ENCODE data around the gene CCDC51.
"Not testable (repeated sequence)": the region's sequence is repeated elsewhere in the genome, so short reads cannot be mapped to it uniquely, and the experiment has no call there.

The CCDC51 gene

GRCh38 chr3:48439820-48440589 lies at the start of gene CCDC51, which contains the start of gene TMA7:
Gene CCDC51 (minus strand): TSS chr3:48440119. CDS start chr3:48435128, 4,991 bp downstream.
Gene TMA7 (plus strand): TSS chr3:48440257. CDS start chr3:48440297, 40 bp downstream.
- no peaks in the 10 kb centered on the region for H3K27me3 ChIP-seq (ENCODE audit: low read depth, low read length)
- H3K79me2 ChIP-seq (ENCODE audit: low read length), result peaks cover 49% of the 10 kb centered on the region
- no peaks in the 10 kb centered on the region for H3K9me3 ChIP-seq (ENCODE audit: insufficient read depth, low read length)
- peak within 1 kb of the TSS; percentile 61 for H3K27ac ChIP-seq (ENCODE audit: low read length)
- H3K9ac ChIP-seq (ENCODE audit: low read length), result peak within 1 kb of the TSS; percentile 91
- peak within 1 kb of the TSS; percentile 91 for H3K4me3 ChIP-seq (ENCODE audit: low read length)
- peaks cover 17% of the 10 kb centered on the region for H3K36me3 ChIP-seq (replicated peaks; ENCODE audit: low read depth, low read length)
- H2AFZ ChIP-seq (ENCODE audit: low read depth, low read length), result peak within 1 kb of the TSS; percentile 66
- peaks cover 4% of the 10 kb centered on the region; the same call in 1 of the 2 replicates for H4K20me1 ChIP-seq (ENCODE audit: insufficient read depth, low read length)
- peak within 1 kb of the TSS; percentile 70 for H3K4me2 ChIP-seq (ENCODE audit: low read length)
- peaks cover 30% of the 10 kb centered on the region for H3K4me1 ChIP-seq (ENCODE audit: low read length)
- TF ChIP-seq CTCF (IDR thresholded peaks at IDR 0.05; ENCODE audit: low read depth, low read length), result no peak
- no peak for TF ChIP-seq EZH2phosphoT487 (IDR thresholded peaks at IDR 0.05; ENCODE audit: low read depth)

GRCh38 chr3:48486952-48487351 lies 47.0 kb upstream of the CCDC51 start:
- Histone ChIP-seq H2AFZ (ENCODE audit: low read depth, low read length) (no peak overlapping the region), H3K36me3 (replicated peaks; ENCODE audit: low read depth, low read length) (no peaks in the 10 kb centered on the region), H3K4me2 (ENCODE audit: low read length) (no peak overlapping the region), H3K4me1 (ENCODE audit: low read length) (peaks cover 4% of the 10 kb centered on the region), H3K4me3 (ENCODE audit: low read length) (no peak overlapping the region), H4K20me1 (ENCODE audit: insufficient read depth, low read length) (no peaks in the 10 kb centered on the region), H3K9ac (ENCODE audit: low read length) (no peak overlapping the region), H3K27me3 (ENCODE audit: low read depth, low read length) (no peaks in the 10 kb centered on the region), H3K9me3 (ENCODE audit: insufficient read depth, low read length) (no peaks in the 10 kb centered on the region), H3K79me2 (ENCODE audit: low read length) (no peaks in the 10 kb centered on the region), H3K27ac (ENCODE audit: low read length) (no peak overlapping the region)
- TF ChIP-seq EZH2phosphoT487 (IDR thresholded peaks at IDR 0.05; ENCODE audit: low read depth) (no peak), CTCF (IDR thresholded peaks at IDR 0.05; ENCODE audit: low read depth, low read length) (no peak)

- H3K27ac ChIP-seq (ENCODE audit: low read length); H3K9me3 ChIP-seq (ENCODE audit: insufficient read depth, low read length); H3K4me1 ChIP-seq (ENCODE audit: low read length): not testable (repeated sequence)
Observed at GRCh38 chr3:48482822-48483221, 42.9 kb upstream of the CCDC51 start.

GRCh38 chr3:48480891-48481290 lies 41.0 kb upstream of the CCDC51 start:
- H3K4me1 ChIP-seq (ENCODE audit: low read length); H3K4me2 ChIP-seq (ENCODE audit: low read length); H3K79me2 ChIP-seq (ENCODE audit: low read length); H3K9ac ChIP-seq (ENCODE audit: low read length); H3K36me3 ChIP-seq (replicated peaks; ENCODE audit: low read depth, low read length); H4K20me1 ChIP-seq (ENCODE audit: insufficient read depth, low read length); H3K4me3 ChIP-seq (ENCODE audit: low read length); H3K27ac ChIP-seq (ENCODE audit: low read length); H3K27me3 ChIP-seq (ENCODE audit: low read depth, low read length); H3K9me3 ChIP-seq (ENCODE audit: insufficient read depth, low read length); H2AFZ ChIP-seq (ENCODE audit: low read depth, low read length): not testable (repeated sequence)

More at GRCh38 chr3:48482822-48483221, 42.9 kb upstream of the CCDC51 start:
- not testable (repeated sequence) for H3K36me3 ChIP-seq (replicated peaks; ENCODE audit: low read depth, low read length); H3K79me2 ChIP-seq (ENCODE audit: low read length); H3K4me2 ChIP-seq (ENCODE audit: low read length); H3K27me3 ChIP-seq (ENCODE audit: low read depth, low read length); H2AFZ ChIP-seq (ENCODE audit: low read depth, low read length); H4K20me1 ChIP-seq (ENCODE audit: insufficient read depth, low read length); H3K9ac ChIP-seq (ENCODE audit: low read length); H3K4me3 ChIP-seq (ENCODE audit: low read length)
